ENCODE measurements around the gene SMYD3.

DNA sequence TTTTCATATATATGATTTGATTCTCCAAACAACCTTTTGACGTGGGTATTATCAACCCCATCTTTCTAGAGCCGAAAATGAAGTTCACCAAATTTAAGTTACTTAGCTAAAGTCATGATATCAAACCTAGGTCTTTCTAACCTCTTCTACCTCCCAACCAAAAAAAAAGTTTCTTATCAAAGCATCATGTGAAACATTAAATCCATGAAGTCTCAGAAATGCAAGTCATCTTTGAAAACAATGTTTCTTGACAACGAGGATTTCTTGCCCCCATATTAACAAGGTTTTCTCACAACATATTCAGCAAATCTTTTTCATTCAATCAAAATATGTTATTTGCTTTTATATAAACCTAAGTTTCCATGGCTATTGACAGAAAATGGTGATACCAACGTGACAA is 306.3 kb downstream of the SMYD3 start:
- TF ChIP-seq, protein P1, sequence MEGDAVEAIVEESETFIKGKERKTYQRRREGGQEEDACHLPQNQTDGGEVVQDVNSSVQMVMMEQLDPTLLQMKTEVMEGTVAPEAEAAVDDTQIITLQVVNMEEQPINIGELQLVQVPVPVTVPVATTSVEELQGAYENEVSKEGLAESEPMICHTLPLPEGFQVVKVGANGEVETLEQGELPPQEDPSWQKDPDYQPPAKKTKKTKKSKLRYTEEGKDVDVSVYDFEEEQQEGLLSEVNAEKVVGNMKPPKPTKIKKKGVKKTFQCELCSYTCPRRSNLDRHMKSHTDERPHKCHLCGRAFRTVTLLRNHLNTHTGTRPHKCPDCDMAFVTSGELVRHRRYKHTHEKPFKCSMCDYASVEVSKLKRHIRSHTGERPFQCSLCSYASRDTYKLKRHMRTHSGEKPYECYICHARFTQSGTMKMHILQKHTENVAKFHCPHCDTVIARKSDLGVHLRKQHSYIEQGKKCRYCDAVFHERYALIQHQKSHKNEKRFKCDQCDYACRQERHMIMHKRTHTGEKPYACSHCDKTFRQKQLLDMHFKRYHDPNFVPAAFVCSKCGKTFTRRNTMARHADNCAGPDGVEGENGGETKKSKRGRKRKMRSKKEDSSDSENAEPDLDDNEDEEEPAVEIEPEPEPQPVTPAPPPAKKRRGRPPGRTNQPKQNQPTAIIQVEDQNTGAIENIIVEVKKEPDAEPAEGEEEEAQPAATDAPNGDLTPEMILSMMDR (IDR thresholded peaks at IDR 0.05; ENCODE audit: insufficient read depth, low read length), result no peak
- TF ChIP-seq POLR2AphosphoS5 (IDR thresholded peaks at IDR 0.05; ENCODE audit: low read depth) (no peak), GABPA (IDR thresholded peaks at IDR 0.05; ENCODE audit: low read depth) (no peak), REST (IDR thresholded peaks at IDR 0.05; ENCODE audit: insufficient replicate concordance, low read depth) (no peak), SPI1 (IDR thresholded peaks at IDR 0.05; ENCODE audit: borderline replicate concordance, low read depth) (no peak)
